Measurements from ENCODE around the gene ZNF385B. TPM values are rescaled to one million over a fixed set of nuclear protein-coding genes. Genes with fewer than 3 reads are reported as not detected.

Gene ZNF385B
- total and polyA plus RNA-seq, 9 of the 15 experiments (the other 6 are each of a cell fraction or from before 2014, with no cell fraction given), result 0.50 TPM; not detected in 8

GRCh38 chr2:179862898-179863458 is 1.6 kb upstream of the ZNF385B start (continued):
- TF ChIP-seq ESRRA (IDR thresholded peaks at IDR 0.05; ENCODE audit: borderline replicate concordance, low read depth) (no peak), TSHZ1 (CRISPR knock-in tag; IDR thresholded peaks at IDR 0.05) (no peak), ZNF277 (CRISPR knock-in tag; IDR thresholded peaks at IDR 0.05; ENCODE audit: borderline replicate concordance) (no peak), ZNF184 (CRISPR knock-in tag; IDR thresholded peaks at IDR 0.05) (no peak), TFAP4 (CRISPR knock-in tag; IDR thresholded peaks at IDR 0.05; ENCODE audit: borderline replicate concordance) (no peak)
